GM19099 (cell line): ENCODE measurements around the gene PLAAT5.

Experiments
- POLR2A ChIP-seq: IDR thresholded peaks from 3 replicates; pipeline ENCODE4 v1.6.1; 2011; ENCODE audit warnings: low read depth; ENCODE audit not compliant: insufficient read length; ENCODE audit errors: extremely low read depth

Gene PLAAT5

GRCh38 chr11:63517156-63517555 lies 26.2 kb upstream of the PLAAT5 start:
- TF ChIP-seq POLR2A, result no peak

GRCh38 chr11:63516109-63516508 lies 25.1 kb upstream of the PLAAT5 start:
- no peak for TF ChIP-seq POLR2A

GRCh38 chr11:63512816-63513215 lies 21.8 kb upstream of the PLAAT5 start:
- no peak for TF ChIP-seq POLR2A

- no peak for TF ChIP-seq POLR2A
Measured at GRCh38 chr11:63511048-63511748, 20.2 kb upstream of the PLAAT5 start.

GRCh38 chr11:63510360-63511047 lies 19.5 kb upstream of the PLAAT5 start:
- no peak for TF ChIP-seq POLR2A

GRCh38 chr11:63508745-63509144 lies 17.8 kb upstream of the PLAAT5 start:
- no peak for TF ChIP-seq POLR2A

- TF ChIP-seq POLR2A, result no peak
Measured at GRCh38 chr11:63508009-63508408, 17.0 kb upstream of the PLAAT5 start.

- TF ChIP-seq POLR2A, result no peak
Measured at GRCh38 chr11:63507511-63507910, 16.5 kb upstream of the PLAAT5 start.

- no peak for TF ChIP-seq POLR2A
Measured at GRCh38 chr11:63506876-63507275, 15.9 kb upstream of the PLAAT5 start.

- TF ChIP-seq POLR2A, result no peak
Measured at GRCh38 chr11:63505857-63506528, 15.0 kb upstream of the PLAAT5 start, which contains the start of gene LGALS12. TSS of gene LGALS12 (plus strand) at chr11:63506084. CDS start at chr11:63506459, 375 bp downstream.

- no peak for TF ChIP-seq POLR2A
Measured at GRCh38 chr11:63504933-63505586, 14.1 kb upstream of the PLAAT5 start.

GRCh38 chr11:63504054-63504453 lies 13.1 kb upstream of the PLAAT5 start:
- no peak for TF ChIP-seq POLR2A

GRCh38 chr11:63503492-63503891 lies 12.5 kb upstream of the PLAAT5 start:
- TF ChIP-seq POLR2A, result no peak

- TF ChIP-seq POLR2A, result no peak
Measured at GRCh38 chr11:63502252-63502820, 11.4 kb upstream of the PLAAT5 start.

- no peak for TF ChIP-seq POLR2A
Measured at GRCh38 chr11:63501236-63501635, 10.3 kb upstream of the PLAAT5 start.
